ENCODE data around the gene ERICH2.

The ERICH2 gene

DNA sequence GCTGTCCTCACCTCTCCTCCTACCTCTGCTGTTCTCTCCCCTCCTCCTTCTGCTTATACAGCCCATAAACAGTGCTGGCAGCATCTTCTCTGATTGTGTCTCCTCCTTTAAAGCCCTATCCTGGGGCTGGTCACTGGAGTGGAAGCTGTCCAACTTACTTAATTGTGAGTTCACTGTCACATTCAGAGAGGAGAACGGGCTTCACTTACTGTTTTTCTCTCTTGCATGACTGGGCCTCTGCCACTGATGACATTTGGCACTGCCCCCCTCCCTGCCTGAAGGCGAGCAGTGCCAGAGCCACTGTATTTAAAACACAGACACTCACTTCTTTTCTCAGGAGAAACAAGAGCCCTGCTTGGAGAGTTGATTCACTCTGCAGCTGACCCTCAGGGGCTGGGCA, 58.9 kb downstream of the ERICH2 start:
- Histone ChIP-seq H3K4me1 (ENCODE audit: control insufficient read depth, insufficient read depth, low read length) (peaks cover 7% of the 10 kb centered on the region), H3K9ac (ENCODE audit: low read length) (no peak overlapping the region), H3K27me3 (replicated peaks; ENCODE audit: control insufficient read depth, insufficient read depth, low read length) (peaks cover 42% of the 10 kb centered on the region), H3K4me3 (ENCODE audit: low read length) (no peak overlapping the region), H3K36me3 (ENCODE audit: control insufficient read depth, insufficient read depth, low read length, severe bottlenecking) (no peaks in the 10 kb centered on the region), H3K9me3 (ENCODE audit: control insufficient read depth, low read length) (no peaks in the 10 kb centered on the region)
- no peak for DNase-seq (ENCODE audit: low read depth)

DNA sequence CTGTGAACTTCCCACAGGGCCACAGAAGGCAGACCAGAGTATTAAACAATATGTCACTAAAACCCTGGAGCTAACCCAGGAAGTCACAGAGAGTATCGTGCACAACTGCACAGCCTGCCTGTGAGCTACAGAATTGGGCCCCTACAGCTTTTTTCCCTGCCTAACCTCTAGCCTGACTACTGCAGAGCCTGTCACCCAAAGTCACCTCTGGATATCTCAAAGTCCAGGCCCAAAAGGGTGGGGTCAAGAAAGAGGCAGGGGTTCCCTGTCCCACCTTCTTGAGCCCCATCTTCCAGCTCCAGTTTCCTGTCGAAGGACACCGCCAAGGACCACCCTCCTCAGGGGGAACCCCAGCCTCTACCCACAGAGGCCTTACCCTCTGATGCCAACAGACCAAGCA, 60.0 kb downstream of the ERICH2 start:
- Histone ChIP-seq H3K9me3 (ENCODE audit: control insufficient read depth, low read length) (no peaks in the 10 kb centered on the region), H3K36me3 (ENCODE audit: control insufficient read depth, insufficient read depth, low read length, severe bottlenecking) (no peaks in the 10 kb centered on the region), H3K9ac (ENCODE audit: low read length) (no peak overlapping the region), H3K4me1 (ENCODE audit: control insufficient read depth, insufficient read depth, low read length) (peaks cover 7% of the 10 kb centered on the region), H3K27me3 (replicated peaks; ENCODE audit: control insufficient read depth, insufficient read depth, low read length) (peaks cover 33% of the 10 kb centered on the region), H3K4me3 (ENCODE audit: low read length) (no peak overlapping the region)
- DNase-seq (ENCODE audit: low read depth), result no peak

DNA sequence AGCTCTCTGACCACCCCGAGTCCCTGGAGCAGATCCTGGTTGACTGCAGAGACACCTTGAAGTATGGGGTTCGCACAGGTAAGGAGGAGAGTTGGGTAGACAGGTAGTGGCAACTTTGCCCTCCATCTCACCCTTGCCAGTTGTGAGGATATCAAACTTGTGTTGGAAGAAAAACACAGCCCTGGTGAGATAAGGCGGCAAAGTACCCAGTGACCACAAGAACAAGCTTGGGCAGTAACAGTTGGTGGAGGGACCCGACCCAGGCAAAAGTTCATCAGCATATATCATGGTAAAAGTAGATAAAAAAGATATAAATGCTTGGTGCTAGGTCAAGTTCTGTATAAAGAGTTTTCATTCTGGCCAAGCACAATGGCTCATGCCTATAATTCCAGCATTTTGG, 60.9 kb downstream of the ERICH2 start:
- H3K4me1 ChIP-seq (ENCODE audit: control insufficient read depth, insufficient read depth, low read length), result peaks cover 7% of the 10 kb centered on the region
- no peak for DNase-seq (ENCODE audit: low read depth)
- H3K9ac ChIP-seq (ENCODE audit: low read length), result no peak overlapping the region
- peaks cover 25% of the 10 kb centered on the region for H3K27me3 ChIP-seq (replicated peaks; ENCODE audit: control insufficient read depth, insufficient read depth, low read length)
- H3K36me3 ChIP-seq (ENCODE audit: control insufficient read depth, insufficient read depth, low read length, severe bottlenecking), result no peaks in the 10 kb centered on the region
- no peaks in the 10 kb centered on the region for H3K9me3 ChIP-seq (ENCODE audit: control insufficient read depth, low read length)
- H3K4me3 ChIP-seq (ENCODE audit: low read length), result no peak overlapping the region

DNA sequence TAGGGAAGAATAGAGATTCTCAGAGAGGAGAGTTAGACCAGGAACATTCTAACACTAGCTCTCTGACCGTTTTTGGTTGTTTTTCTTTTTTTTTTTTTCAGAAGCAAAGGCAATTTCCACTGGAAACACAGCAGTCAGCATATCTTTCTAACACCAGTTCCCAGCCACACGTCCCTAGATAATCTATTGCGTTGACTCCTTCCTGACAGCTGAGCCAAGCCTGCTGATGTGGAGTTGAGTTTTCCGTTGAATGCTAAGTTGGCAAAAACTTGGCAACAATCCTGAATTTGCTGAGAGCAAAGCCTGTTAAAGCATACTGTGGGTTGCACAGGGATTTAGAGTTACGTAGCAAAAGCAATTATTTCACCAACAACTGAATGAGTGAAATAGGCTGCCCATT, 65.8 kb downstream of the ERICH2 start:
- H3K4me3 ChIP-seq (ENCODE audit: low read length), result no peak overlapping the region
- no peak overlapping the region for H3K9ac ChIP-seq (ENCODE audit: low read length)
- H3K36me3 ChIP-seq (ENCODE audit: control insufficient read depth, insufficient read depth, low read length, severe bottlenecking), result no peaks in the 10 kb centered on the region
- H3K9me3 ChIP-seq (ENCODE audit: control insufficient read depth, low read length), result no peaks in the 10 kb centered on the region
- H3K4me1 ChIP-seq (ENCODE audit: control insufficient read depth, insufficient read depth, low read length), result peaks cover 11% of the 10 kb centered on the region
- no peaks in the 10 kb centered on the region for H3K27me3 ChIP-seq (replicated peaks; ENCODE audit: control insufficient read depth, insufficient read depth, low read length)
- DNase-seq (ENCODE audit: low read depth), result no peak

DNA sequence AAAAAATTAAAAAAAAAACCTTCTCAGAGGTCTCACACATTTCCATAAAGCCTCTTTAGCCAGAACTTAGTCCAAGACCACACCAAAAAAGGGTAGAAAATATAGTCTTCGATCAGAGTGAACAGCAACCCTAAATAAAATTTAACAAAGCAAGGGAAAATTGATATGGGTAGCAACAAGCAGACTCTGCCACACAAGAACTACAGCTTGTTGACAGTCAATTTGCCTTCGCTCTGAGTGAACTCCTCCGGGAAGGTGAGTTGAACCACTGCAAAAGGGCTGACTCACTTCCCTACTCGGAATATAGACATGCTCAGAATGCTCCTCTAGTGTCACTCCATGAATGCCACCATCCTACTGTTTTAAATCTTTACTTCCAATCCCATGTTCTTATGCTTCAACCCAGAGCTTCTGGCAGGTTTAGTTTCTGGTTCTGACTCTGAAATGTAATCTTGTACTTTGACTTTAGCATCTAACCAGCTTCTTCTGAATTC, 70.6 kb downstream of the ERICH2 start:
- DNase-seq (ENCODE audit: low read depth), result no peak
- no peak overlapping the region for H3K9ac ChIP-seq (ENCODE audit: low read length)
- H3K36me3 ChIP-seq (ENCODE audit: control insufficient read depth, insufficient read depth, low read length, severe bottlenecking), result no peaks in the 10 kb centered on the region
- H3K9me3 ChIP-seq (ENCODE audit: control insufficient read depth, low read length), result no peaks in the 10 kb centered on the region
- no peak overlapping the region for H3K4me3 ChIP-seq (ENCODE audit: low read length)
- peaks cover 13% of the 10 kb centered on the region for H3K4me1 ChIP-seq (ENCODE audit: control insufficient read depth, insufficient read depth, low read length)
- no peaks in the 10 kb centered on the region for H3K27me3 ChIP-seq (replicated peaks; ENCODE audit: control insufficient read depth, insufficient read depth, low read length)

DNA sequence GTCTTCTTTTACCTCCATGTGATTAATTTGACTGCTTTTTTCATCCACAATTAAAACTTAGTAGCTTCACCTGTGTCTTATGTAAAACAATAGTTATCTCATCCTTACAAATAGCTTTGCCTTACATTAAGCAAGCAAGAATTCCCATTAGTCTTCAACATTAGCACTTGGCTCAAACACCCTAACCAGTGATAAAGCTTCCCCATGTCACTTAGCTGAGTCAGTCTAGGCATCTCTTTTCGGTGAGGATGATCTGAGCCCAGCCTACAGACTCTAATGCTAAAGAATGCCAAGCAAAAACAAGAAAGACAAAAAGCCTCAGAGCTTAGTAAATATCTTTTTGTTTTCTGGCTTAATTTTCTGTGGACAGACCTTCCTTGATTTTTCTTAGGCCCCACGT, 72.6 kb downstream of the ERICH2 start:
- peaks cover 15% of the 10 kb centered on the region for H3K4me1 ChIP-seq (ENCODE audit: control insufficient read depth, insufficient read depth, low read length)
- H3K27me3 ChIP-seq (replicated peaks; ENCODE audit: control insufficient read depth, insufficient read depth, low read length), result no peaks in the 10 kb centered on the region
- no peaks in the 10 kb centered on the region for H3K36me3 ChIP-seq (ENCODE audit: control insufficient read depth, insufficient read depth, low read length, severe bottlenecking)
- peak; percentile 20 for DNase-seq (ENCODE audit: low read depth)
- no peak overlapping the region for H3K9ac ChIP-seq (ENCODE audit: low read length)
- no peak overlapping the region for H3K4me3 ChIP-seq (ENCODE audit: low read length)
- no peaks in the 10 kb centered on the region for H3K9me3 ChIP-seq (ENCODE audit: control insufficient read depth, low read length)

DNA sequence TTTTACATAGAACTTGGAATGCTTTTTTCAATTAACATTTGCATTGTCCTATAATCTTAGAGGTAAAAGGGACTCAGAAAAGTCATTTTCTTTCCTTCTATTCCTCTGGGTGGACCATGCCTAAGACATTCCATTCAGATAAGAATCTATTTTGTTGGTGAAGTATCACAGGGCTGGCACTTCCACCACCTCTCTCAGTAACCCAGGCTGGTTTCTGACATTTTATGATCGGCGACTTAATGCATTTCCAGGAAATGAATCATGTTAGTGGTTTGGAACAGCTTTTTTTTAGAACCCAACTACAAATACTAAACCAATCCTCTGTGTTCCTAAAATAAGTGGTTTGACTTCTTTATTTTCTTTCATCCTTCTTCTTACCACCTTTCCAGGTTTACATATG, 73.5 kb downstream of the ERICH2 start:
- Histone ChIP-seq H3K4me1 (ENCODE audit: control insufficient read depth, insufficient read depth, low read length) (peaks cover 13% of the 10 kb centered on the region), H3K27me3 (replicated peaks; ENCODE audit: control insufficient read depth, insufficient read depth, low read length) (no peaks in the 10 kb centered on the region), H3K4me3 (ENCODE audit: low read length) (no peak overlapping the region), H3K9ac (ENCODE audit: low read length) (no peak overlapping the region), H3K9me3 (ENCODE audit: control insufficient read depth, low read length) (no peaks in the 10 kb centered on the region), H3K36me3 (ENCODE audit: control insufficient read depth, insufficient read depth, low read length, severe bottlenecking) (no peaks in the 10 kb centered on the region)
- peak; percentile 27 for DNase-seq (ENCODE audit: low read depth)

DNA sequence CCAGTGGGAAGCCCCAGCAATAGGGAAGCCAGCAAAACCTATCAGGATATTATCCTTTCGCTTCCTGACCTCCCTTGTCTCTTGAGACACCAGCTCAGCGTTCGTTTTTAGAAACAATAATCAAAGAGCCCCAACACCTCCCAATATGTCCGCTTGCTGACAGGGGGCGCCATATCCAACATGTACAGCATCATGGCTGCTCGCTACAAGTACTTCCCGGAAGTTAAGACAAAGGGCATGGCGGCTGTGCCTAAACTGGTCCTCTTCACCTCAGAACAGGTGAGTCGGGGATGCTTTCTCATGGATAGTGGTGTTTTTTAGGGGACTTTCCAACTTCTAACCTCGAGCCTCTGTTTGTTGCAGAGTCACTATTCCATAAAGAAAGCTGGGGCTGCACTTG, 75.2 kb downstream of the ERICH2 start:
- Histone ChIP-seq H3K9me3 (ENCODE audit: control insufficient read depth, low read length) (no peaks in the 10 kb centered on the region), H3K9ac (ENCODE audit: low read length) (no peak overlapping the region), H3K4me1 (ENCODE audit: control insufficient read depth, insufficient read depth, low read length) (peaks cover 15% of the 10 kb centered on the region), H3K4me3 (ENCODE audit: low read length) (no peak overlapping the region), H3K27me3 (replicated peaks; ENCODE audit: control insufficient read depth, insufficient read depth, low read length) (no peaks in the 10 kb centered on the region), H3K36me3 (ENCODE audit: control insufficient read depth, insufficient read depth, low read length, severe bottlenecking) (no peaks in the 10 kb centered on the region)
- no peak for DNase-seq (ENCODE audit: low read depth)

DNA sequence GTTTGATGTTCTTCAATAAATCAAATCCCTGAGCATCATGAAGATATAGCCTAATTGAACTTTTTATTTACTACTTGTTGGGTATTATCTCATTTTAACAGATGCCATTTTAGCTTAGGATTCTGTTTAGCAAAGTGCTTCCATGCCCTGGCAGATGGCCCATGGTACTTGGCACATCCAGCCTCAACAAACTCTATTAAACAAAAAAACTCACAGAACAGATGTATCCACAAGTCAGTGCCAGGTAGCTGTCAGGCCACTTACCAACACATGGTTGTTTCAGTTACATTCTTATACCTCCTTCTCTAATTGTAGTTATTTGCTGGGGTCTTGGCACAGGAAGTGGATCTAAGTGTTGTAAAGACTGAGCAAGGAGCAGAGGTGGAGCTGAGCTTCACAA, 76.1 kb downstream of the ERICH2 start:
- no peak overlapping the region for H3K4me3 ChIP-seq (ENCODE audit: low read length)
- no peaks in the 10 kb centered on the region for H3K36me3 ChIP-seq (ENCODE audit: control insufficient read depth, insufficient read depth, low read length, severe bottlenecking)
- no peaks in the 10 kb centered on the region for H3K27me3 ChIP-seq (replicated peaks; ENCODE audit: control insufficient read depth, insufficient read depth, low read length)
- peaks cover 15% of the 10 kb centered on the region for H3K4me1 ChIP-seq (ENCODE audit: control insufficient read depth, insufficient read depth, low read length)
- H3K9me3 ChIP-seq (ENCODE audit: control insufficient read depth, low read length), result no peaks in the 10 kb centered on the region
- DNase-seq (ENCODE audit: low read depth), result no peak
- no peak overlapping the region for H3K9ac ChIP-seq (ENCODE audit: low read length)

DNA sequence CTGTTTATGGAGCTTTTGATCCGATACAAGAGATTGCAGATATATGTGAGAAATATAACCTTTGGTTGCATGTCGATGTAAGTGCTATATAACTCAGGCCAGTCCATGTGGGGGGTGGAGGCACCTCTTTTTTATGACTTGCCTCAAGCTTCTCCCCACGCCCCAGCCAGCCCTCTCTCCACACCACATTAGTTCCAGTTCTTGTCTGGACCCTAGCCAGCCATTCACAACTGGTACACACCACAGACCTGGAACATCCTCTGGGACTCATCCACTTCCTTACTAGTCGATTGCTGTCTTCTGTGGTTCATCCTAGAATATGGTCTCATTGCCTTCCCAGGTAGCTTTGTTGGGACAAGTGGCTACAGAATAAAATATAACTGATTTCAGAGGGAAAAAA, 77.5 kb downstream of the ERICH2 start:
- H3K9me3 ChIP-seq (ENCODE audit: control insufficient read depth, low read length), result no peaks in the 10 kb centered on the region
- H3K27me3 ChIP-seq (replicated peaks; ENCODE audit: control insufficient read depth, insufficient read depth, low read length), result no peaks in the 10 kb centered on the region
- H3K4me1 ChIP-seq (ENCODE audit: control insufficient read depth, insufficient read depth, low read length), result peaks cover 15% of the 10 kb centered on the region
- DNase-seq (ENCODE audit: low read depth), result no peak
- H3K36me3 ChIP-seq (ENCODE audit: control insufficient read depth, insufficient read depth, low read length, severe bottlenecking), result no peaks in the 10 kb centered on the region
- H3K4me3 ChIP-seq (ENCODE audit: low read length), result no peak overlapping the region
- H3K9ac ChIP-seq (ENCODE audit: low read length), result no peak overlapping the region
